ENCODE data around the gene CRYZL1.

Gene CRYZL1

DNA sequence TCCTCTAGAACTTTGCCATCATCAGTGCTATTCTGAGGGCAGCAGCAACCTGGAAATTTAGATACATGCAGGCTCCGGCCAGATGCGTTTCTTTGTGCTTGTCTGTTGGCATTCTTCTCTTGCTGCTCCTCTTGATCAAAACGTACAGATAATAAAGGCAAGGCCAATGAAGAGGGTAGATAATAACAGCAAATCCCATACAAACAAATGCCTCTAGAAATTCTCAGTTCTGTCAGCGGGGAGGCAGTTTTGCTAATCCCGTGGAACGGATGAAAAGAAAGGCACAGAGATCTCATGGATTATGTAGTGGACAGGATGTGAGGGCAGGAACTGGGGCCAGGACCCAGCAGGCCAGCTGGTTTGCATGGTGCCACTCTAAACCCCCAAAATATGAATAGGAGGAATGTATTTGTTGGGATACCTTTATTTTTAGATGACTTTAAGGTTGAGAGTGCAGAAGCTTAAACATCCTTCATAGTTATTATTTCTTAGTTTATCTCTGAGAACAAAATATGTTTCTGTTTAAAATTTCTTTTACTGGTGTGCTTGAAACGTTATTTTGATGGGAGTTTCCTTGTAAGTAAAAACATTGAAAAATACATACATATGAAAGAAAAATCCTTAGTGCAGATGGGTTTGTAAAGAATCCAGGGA lies 2.2 kb upstream of the CRYZL1 start:
- peak overlapping the region; percentile 59 for H3K9ac ChIP-seq (ENCODE audit: low read length)
- H3K27ac ChIP-seq (ENCODE audit: low read length) = no peak overlapping the region
- H3K4me3 ChIP-seq (ENCODE audit: low read length) = peak overlapping the region; percentile 92
- no peak overlapping the region for H2AFZ ChIP-seq (ENCODE audit: low read depth, low read length)
- H3K79me2 ChIP-seq (ENCODE audit: low read length) = peaks cover 17% of the 10 kb centered on the region
- no peaks in the 10 kb centered on the region for H3K36me3 ChIP-seq (replicated peaks; ENCODE audit: low read depth, low read length)
- H3K4me2 ChIP-seq (ENCODE audit: low read length) = peak overlapping the region; percentile 66
- H3K4me1 ChIP-seq (ENCODE audit: low read length) = peaks cover 9% of the 10 kb centered on the region
- TF ChIP-seq EZH2phosphoT487 (IDR thresholded peaks at IDR 0.05; ENCODE audit: low read depth) = no peak
- TF ChIP-seq, protein P1, sequence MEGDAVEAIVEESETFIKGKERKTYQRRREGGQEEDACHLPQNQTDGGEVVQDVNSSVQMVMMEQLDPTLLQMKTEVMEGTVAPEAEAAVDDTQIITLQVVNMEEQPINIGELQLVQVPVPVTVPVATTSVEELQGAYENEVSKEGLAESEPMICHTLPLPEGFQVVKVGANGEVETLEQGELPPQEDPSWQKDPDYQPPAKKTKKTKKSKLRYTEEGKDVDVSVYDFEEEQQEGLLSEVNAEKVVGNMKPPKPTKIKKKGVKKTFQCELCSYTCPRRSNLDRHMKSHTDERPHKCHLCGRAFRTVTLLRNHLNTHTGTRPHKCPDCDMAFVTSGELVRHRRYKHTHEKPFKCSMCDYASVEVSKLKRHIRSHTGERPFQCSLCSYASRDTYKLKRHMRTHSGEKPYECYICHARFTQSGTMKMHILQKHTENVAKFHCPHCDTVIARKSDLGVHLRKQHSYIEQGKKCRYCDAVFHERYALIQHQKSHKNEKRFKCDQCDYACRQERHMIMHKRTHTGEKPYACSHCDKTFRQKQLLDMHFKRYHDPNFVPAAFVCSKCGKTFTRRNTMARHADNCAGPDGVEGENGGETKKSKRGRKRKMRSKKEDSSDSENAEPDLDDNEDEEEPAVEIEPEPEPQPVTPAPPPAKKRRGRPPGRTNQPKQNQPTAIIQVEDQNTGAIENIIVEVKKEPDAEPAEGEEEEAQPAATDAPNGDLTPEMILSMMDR (IDR thresholded peaks at IDR 0.05; ENCODE audit: low read depth, low read length) = no peak
- no peaks in the 10 kb centered on the region for H4K20me1 ChIP-seq (ENCODE audit: insufficient read depth, low read length)
- peaks cover 3% of the 10 kb centered on the region; the same call in 1 of the 2 replicates for H3K27me3 ChIP-seq (ENCODE audit: low read depth, low read length)
- no peaks in the 10 kb centered on the region for H3K9me3 ChIP-seq (ENCODE audit: insufficient read depth, low read length)

DNA sequence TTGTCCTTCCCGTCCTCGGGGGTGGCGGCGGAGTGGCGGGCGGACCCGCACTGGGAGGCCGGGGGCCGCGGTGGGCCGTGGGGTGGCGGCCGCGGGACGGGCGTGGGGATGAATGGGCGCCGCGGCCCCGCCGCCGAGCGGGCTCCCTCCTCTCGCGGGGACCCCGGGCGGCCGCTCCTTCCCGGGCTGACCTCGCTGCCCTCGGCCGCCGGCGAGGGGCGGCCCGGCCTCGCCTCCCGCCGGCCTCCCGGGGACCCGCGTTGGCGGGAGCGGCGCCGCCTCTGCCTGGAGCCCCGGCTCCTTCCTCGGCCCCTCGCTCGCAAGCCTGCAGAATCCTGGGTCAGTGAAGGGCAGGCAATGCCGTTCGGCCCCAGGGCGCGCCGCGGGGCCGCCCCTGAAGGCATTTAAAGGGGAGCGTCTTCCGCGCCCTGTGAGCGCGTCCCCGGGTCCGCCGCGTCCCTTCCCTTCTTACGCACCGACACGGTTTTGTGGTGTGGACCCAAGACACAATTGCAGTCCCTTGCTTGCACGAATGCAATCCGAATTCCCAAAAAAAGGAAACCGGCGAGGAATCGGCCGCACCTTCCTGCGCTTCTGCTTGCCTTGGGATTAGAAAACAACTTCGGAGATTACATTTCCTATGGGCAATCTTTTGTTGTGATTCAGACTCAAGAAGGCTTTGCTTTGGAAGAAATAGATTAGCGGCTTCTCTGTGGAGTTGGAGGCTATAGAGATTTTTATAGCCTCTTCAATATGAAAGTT lies 1.5 kb upstream of the CRYZL1 start:
- Histone ChIP-seq H3K27me3 (ENCODE audit: low read depth, low read length) (peaks cover 3% of the 10 kb centered on the region; the same call in 1 of the 2 replicates), H3K27ac (ENCODE audit: low read length) (no peak overlapping the region), H3K9me3 (ENCODE audit: insufficient read depth, low read length) (no peaks in the 10 kb centered on the region), H3K36me3 (replicated peaks; ENCODE audit: low read depth, low read length) (no peaks in the 10 kb centered on the region), H3K4me2 (ENCODE audit: low read length) (peak overlapping the region; percentile 66), H3K4me3 (ENCODE audit: low read length) (peak overlapping the region; percentile 92), H3K9ac (ENCODE audit: low read length) (peak overlapping the region; percentile 59), H2AFZ (ENCODE audit: low read depth, low read length) (no peak overlapping the region), H3K4me1 (ENCODE audit: low read length) (peaks cover 9% of the 10 kb centered on the region), H4K20me1 (ENCODE audit: insufficient read depth, low read length) (no peaks in the 10 kb centered on the region), H3K79me2 (ENCODE audit: low read length) (peaks cover 17% of the 10 kb centered on the region)
- no peak for TF ChIP-seq EZH2phosphoT487 (IDR thresholded peaks at IDR 0.05; ENCODE audit: low read depth)
- TF ChIP-seq, protein P1 (IDR thresholded peaks at IDR 0.05; ENCODE audit: low read depth, low read length) = no peak

DNA sequence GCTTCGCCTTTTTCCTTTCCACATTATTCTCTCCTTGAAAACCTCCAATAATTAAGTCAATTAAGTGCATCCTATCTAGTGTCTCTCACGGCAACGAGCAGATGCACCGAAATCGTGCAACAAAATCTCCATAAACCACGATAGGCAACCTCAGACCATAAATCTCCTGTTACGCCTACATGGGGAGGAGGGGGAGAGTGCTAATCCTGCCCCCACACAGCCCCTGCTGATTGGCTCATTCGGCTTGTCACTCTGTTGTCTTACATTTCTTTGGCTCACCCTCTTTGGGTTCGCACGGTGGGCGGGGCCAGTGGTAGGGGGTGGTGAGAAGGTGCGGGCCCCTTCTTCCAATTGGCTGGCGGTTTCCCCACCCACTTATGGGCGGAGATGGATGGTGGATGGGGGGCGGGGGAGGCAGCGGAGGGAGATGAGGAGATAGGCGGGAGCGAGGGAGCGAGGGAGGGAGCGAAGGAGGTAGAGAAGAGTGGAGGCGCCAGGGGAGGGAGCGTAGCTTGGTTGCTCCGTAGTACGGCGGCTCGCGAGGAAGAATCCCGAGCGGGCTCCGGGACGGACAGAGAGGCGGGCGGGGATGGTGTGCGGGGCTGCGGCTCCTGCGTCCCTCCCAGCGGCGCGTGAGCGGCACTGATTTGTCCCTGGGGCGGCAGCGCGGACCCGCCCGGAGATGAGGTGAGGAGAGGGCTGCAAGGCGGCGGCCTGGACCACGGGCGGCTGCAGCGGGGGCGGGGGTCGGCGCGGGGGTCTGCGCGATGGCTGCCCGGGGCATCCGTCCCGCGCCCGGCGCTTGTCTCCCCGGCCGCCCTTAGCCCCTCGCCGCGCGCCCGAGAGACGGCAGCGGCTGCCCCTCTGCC lies 720 bp upstream of the CRYZL1 start, which contains the start of gene ITSN1:
Gene ITSN1 (plus strand): TSS at position 475 of the 869 bp plus-strand sequence. CDS start 76,328 bp downstream, outside the sequence.
- Histone ChIP-seq H3K27me3 (ENCODE audit: low read depth, low read length) (peaks cover 3% of the 10 kb centered on the region; the same call in 1 of the 2 replicates), H3K79me2 (ENCODE audit: low read length) (peaks cover 17% of the 10 kb centered on the region), H3K4me3 (ENCODE audit: low read length) (peak within 1 kb of the TSS; percentile 92), H3K9ac (ENCODE audit: low read length) (peak within 1 kb of the TSS; percentile 96), H3K36me3 (replicated peaks; ENCODE audit: low read depth, low read length) (no peaks in the 10 kb centered on the region), H4K20me1 (ENCODE audit: insufficient read depth, low read length) (no peaks in the 10 kb centered on the region), H3K4me1 (ENCODE audit: low read length) (peaks cover 9% of the 10 kb centered on the region), H3K4me2 (ENCODE audit: low read length) (peak within 1 kb of the TSS; percentile 88), H3K9me3 (ENCODE audit: insufficient read depth, low read length) (no peaks in the 10 kb centered on the region), H2AFZ (ENCODE audit: low read depth, low read length) (peak within 1 kb of the TSS; percentile 78), H3K27ac (ENCODE audit: low read length) (peak within 1 kb of the TSS; percentile 79)
- TF ChIP-seq, protein P1 (IDR thresholded peaks at IDR 0.05; ENCODE audit: low read depth, low read length) = no peak
- TF ChIP-seq EZH2phosphoT487 (IDR thresholded peaks at IDR 0.05; ENCODE audit: low read depth) = no peak

All from OCI-LY3 (cell line).